ENCODE results near the gene ATP2A3. TPM values are rescaled to one million over a fixed set of nuclear protein-coding genes. Genes with fewer than 3 reads are reported as not detected.

ATP2A3 gene
- total RNA-seq, 1 donor from 2014 or later, result 2.4 TPM

DNA sequence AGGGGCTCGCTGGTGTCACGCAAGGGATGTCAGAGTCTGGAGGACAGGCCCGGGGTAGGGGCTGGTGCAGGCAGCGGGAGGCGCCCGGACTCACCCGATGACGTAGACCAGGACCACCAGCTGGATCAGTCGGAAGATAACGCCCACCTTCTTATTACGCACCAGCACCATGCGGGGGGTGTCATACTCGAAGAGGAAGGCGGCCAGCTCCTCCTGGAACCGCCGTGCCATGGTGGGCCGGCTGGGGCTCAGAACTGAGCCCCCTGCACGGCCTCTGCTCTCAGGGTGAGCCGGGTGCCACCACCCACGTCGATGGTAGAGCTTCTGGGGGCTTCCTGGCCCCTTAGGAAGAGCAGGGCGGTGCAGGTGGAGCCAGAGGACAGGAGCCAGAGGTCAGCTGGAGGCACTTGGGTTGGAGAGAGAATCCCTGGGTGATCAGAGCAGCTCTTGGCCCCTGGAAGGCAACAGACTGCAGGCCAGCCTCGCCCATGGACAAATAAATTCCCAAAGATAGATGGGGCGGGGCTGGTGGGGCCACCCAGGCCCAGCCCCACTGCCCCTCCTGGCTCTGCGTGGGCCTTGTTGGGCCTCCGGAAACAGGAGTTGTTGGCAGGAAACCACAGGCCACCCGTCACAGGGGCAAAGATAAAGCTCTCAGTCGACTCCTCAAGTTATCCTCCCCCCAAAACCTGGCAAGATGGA, 48.1 kb downstream of the ATP2A3 start, which contains the start of gene P2RX1:
P2RX1 (minus strand) TSS at position 471 of the 702 bp plus-strand sequence; CDS start at position 231, 240 bp downstream.
- no peak for DNase-seq (ENCODE audit: low read depth)
- TF ChIP-seq CTCF (conservative IDR thresholded peaks at IDR 0.05; ENCODE audit: low read depth, low read length), result no peak
- no peak within 1 kb of the TSS for H3K4me3 ChIP-seq (ENCODE audit: low read depth, low read length)

GRCh38 chr17:3915581-3915994, 48.6 kb downstream of the ATP2A3 start:
- TF ChIP-seq CTCF (conservative IDR thresholded peaks at IDR 0.05; ENCODE audit: low read depth, low read length), result no peak
- DNase-seq (ENCODE audit: low read depth), result no peak
- H3K4me3 ChIP-seq (ENCODE audit: low read depth, low read length), result no peak overlapping the region

DNA sequence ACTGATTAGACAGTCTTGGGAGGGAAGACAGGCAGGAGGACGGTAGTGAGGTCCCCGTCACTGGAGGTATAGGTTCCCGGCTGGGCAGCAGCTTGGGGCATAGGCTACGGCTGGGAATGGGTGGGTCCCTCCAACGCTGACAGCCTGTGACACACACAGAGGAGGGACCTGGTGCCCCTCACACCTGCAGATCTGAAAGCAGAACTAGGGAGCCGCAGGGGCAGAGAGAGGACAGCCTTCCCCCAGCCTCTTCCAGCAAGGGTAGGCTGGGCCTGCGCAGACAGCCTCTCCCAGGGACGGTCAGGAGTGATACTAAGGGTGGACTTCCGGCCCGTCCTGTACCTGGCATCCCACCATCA, 49.9 kb downstream of the ATP2A3 start:
- DNase-seq (ENCODE audit: low read depth), result no peak
- TF ChIP-seq CTCF (conservative IDR thresholded peaks at IDR 0.05; ENCODE audit: low read depth, low read length), result no peak

GRCh38 chr17:3913531-3914311, 50.5 kb downstream of the ATP2A3 start:
- no peak for DNase-seq (ENCODE audit: low read depth)
- TF ChIP-seq CTCF (conservative IDR thresholded peaks at IDR 0.05; ENCODE audit: low read depth, low read length), result peak; percentile 91
- no peak overlapping the region for H3K4me3 ChIP-seq (ENCODE audit: low read depth, low read length)

More for the DNA sequence above, 49.9 kb downstream of the ATP2A3 start:
- H3K4me3 ChIP-seq (ENCODE audit: low read depth, low read length), result no peak overlapping the region

DNA sequence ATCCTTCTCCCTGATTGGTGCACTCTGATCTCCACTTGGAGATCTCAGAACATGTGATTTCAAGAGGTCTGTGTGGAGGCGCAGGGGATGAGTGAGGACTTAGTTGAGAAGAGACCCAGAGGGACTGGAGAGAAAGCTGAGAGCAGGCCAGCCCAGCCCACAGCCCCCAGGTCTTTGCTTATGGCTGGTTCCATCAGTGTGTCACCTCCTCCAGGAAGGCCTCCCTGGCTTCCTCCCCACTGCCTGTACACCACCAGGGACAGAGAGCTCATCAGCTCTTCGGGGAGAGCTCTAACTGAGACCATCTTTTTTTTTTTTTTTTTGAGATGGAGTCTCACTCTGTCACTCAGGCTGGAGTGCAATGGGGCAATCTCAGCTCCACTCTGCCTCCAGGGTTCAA, 51.4 kb downstream of the ATP2A3 start:
- no peak overlapping the region for H3K4me3 ChIP-seq (ENCODE audit: low read depth, low read length)
- DNase-seq (ENCODE audit: low read depth), result no peak
- TF ChIP-seq CTCF (conservative IDR thresholded peaks at IDR 0.05; ENCODE audit: low read depth, low read length), result no peak

DNA sequence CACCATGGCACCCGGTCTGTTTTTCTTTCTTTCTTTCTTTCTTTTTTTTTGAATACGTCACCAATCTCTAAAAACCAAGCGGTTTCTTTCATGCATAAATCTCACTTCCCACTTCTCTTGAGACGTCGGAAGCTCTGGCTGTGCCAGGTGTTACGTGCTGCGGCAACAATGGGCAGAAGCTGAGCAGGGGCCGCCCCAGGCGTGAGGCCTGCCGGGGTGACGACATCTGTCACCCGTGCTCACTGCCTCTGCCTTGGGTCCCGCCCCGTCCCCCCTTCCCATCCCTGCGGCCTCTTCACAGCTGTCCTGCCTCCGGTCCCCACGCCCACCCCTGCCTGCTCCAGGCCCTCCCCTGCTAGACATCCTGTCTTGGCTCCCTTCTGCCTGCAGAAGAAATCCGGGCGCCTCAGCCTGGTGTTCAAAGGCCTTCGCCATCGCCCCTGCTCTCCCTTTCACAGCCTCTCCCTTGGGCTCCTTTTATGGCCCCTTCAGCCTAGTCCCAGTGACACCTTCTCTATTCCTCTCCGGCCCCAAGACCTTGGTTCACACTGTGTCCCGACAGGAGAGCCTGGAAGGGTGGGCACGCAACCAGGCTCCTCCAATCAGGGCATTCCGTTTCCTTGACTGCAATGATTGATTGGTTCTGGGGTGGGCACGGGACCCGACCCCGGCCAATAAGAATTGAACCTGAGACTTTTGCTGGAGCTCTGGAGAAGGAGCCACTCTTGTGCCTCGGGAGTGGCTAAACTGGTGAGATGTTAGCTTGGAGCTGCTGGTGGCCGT, 52.8 kb downstream of the ATP2A3 start:
- H3K4me3 ChIP-seq (ENCODE audit: low read depth, low read length), result no peak overlapping the region
- DNase-seq (ENCODE audit: low read depth), result no peak
- no peak for TF ChIP-seq CTCF (conservative IDR thresholded peaks at IDR 0.05; ENCODE audit: low read depth, low read length)
